Rectal smooth muscle tissue (tissue), 1 donor: Measurements from ENCODE around the gene AQP2.

Source experiments
- H3K27ac ChIP-seq: one replicate; pipeline ENCODE4 v1.7.0; 2013; ENCODE audit warnings: low read depth, low read length, inconsistent platforms
- H3K27me3 ChIP-seq: one replicate; pipeline ENCODE4 v1.7.0; 2013; ENCODE audit warnings: low read length; ENCODE audit not compliant: control insufficient read depth, insufficient read depth
- H3K36me3 ChIP-seq: one replicate; pipeline ENCODE4 v1.7.0; 2013; ENCODE audit warnings: low read length; ENCODE audit not compliant: control insufficient read depth, insufficient read depth
- H3K4me1 ChIP-seq: one replicate; pipeline ENCODE4 v1.7.0; 2013; ENCODE audit warnings: low read length; ENCODE audit not compliant: control insufficient read depth, insufficient read depth
- H3K4me3 ChIP-seq: one replicate; pipeline ENCODE4 v1.7.0; 2013; ENCODE audit warnings: low read length
- H3K9ac ChIP-seq: one replicate; pipeline ENCODE4 v1.7.0; 2013; ENCODE audit warnings: low read length

AQP2 gene

GRCh38 chr12:49950273-49951251, at the start of gene AQP2:
TSS of gene AQP2 (plus strand) at chr12:49950737. CDS start at chr12:49950831, 94 bp downstream.
- Histone ChIP-seq H3K9ac (no peak within 1 kb of the TSS), H3K4me3 (no peak within 1 kb of the TSS), H3K36me3 (no peaks in the 10 kb centered on the region), H3K27me3 (peaks cover 12% of the 10 kb centered on the region), H3K27ac (no peak within 1 kb of the TSS), H3K4me1 (peaks cover 2% of the 10 kb centered on the region)

- no peak overlapping the region for H3K27ac ChIP-seq
- H3K4me3 ChIP-seq: no peak overlapping the region
- H3K36me3 ChIP-seq: no peaks in the 10 kb centered on the region
- no peaks in the 10 kb centered on the region for H3K27me3 ChIP-seq
- H3K9ac ChIP-seq: no peak overlapping the region
- H3K4me1 ChIP-seq: peaks cover 4% of the 10 kb centered on the region
Measured at GRCh38 chr12:49901026-49901425, 49.5 kb upstream of the AQP2 start.

GRCh38 chr12:49901986-49902385, 48.6 kb upstream of the AQP2 start:
- no peak overlapping the region for H3K9ac ChIP-seq

GRCh38 chr12:49902399-49903350, 47.9 kb upstream of the AQP2 start:
- Histone ChIP-seq H3K4me1 (peaks cover 4% of the 10 kb centered on the region), H3K27me3 (no peaks in the 10 kb centered on the region), H3K9ac (no peak overlapping the region)

More at GRCh38 chr12:49901986-49902385, 48.6 kb upstream of the AQP2 start:
- Histone ChIP-seq H3K4me3 (no peak overlapping the region), H3K4me1 (peaks cover 4% of the 10 kb centered on the region), H3K27me3 (no peaks in the 10 kb centered on the region), H3K36me3 (no peaks in the 10 kb centered on the region), H3K27ac (no peak overlapping the region)

DNA sequence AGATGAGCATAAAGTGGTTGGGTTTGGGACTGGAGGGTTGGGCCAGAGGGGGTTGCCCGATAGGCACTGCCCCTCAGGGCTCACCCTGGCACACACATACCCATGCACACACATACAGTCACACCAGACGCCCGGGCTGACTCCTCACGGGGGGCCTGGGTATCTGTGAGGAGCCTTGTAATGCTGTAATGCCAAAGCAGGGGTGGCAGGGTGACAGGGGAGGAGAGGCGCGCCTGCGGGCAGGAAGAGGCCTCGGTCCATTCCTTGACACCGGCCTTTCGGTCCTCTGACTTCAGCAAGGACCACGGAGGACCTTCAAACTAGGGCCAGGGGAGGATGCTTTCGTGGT, 47.2 kb upstream of the AQP2 start:
- H3K27ac ChIP-seq: no peak overlapping the region
- peak overlapping the region; percentile 39 for H3K4me3 ChIP-seq

More at GRCh38 chr12:49902399-49903350, 47.9 kb upstream of the AQP2 start:
- H3K36me3 ChIP-seq: no peaks in the 10 kb centered on the region
- peak overlapping the region; percentile 39 for H3K4me3 ChIP-seq
- H3K27ac ChIP-seq: no peak overlapping the region

GRCh38 chr12:49903700-49904423, 46.7 kb upstream of the AQP2 start, which contains the start of gene FAIM2:
TSS of gene FAIM2 (minus strand) at chr12:49903900. CDS start at chr12:49903792, 108 bp downstream.
- H3K36me3 ChIP-seq: no peaks in the 10 kb centered on the region
- peak within 1 kb of the TSS; percentile 27 for H3K9ac ChIP-seq
- no peak within 1 kb of the TSS for H3K27ac ChIP-seq
- H3K4me1 ChIP-seq: peaks cover 4% of the 10 kb centered on the region
- no peaks in the 10 kb centered on the region for H3K27me3 ChIP-seq
- peak within 1 kb of the TSS; percentile 58 for H3K4me3 ChIP-seq

More for the DNA sequence above, 47.2 kb upstream of the AQP2 start:
- Histone ChIP-seq H3K27me3 (no peaks in the 10 kb centered on the region), H3K4me1 (peaks cover 4% of the 10 kb centered on the region), H3K36me3 (no peaks in the 10 kb centered on the region), H3K9ac (peak overlapping the region; percentile 27)

DNA sequence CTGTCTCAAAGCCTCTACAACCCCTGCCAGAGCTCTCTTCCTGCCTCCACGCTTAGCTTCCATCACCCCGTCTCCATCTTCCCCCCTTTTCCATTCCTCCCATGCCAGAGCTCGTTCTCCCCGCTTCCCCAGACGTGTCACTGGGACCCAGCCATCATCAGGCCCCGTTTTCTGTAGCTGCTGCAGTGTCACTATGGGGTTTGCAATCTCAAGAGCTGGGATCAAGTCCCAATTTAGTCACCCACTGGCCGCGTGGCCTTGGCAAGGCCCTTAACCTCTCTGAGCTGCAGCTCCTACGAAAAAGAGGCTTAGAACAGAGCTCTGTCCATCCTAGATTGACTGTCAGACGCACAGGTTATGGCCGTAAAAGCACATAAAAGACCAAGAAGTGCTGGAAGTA, 45.9 kb upstream of the AQP2 start:
- Histone ChIP-seq H3K9ac (no peak overlapping the region), H3K27ac (no peak overlapping the region), H3K27me3 (no peaks in the 10 kb centered on the region), H3K36me3 (no peaks in the 10 kb centered on the region), H3K4me1 (peaks cover 4% of the 10 kb centered on the region), H3K4me3 (peak overlapping the region; percentile 58)

GRCh38 chr12:49905718-49906314, 44.7 kb upstream of the AQP2 start:
- Histone ChIP-seq H3K27me3 (no peaks in the 10 kb centered on the region), H3K27ac (no peak overlapping the region)

DNA sequence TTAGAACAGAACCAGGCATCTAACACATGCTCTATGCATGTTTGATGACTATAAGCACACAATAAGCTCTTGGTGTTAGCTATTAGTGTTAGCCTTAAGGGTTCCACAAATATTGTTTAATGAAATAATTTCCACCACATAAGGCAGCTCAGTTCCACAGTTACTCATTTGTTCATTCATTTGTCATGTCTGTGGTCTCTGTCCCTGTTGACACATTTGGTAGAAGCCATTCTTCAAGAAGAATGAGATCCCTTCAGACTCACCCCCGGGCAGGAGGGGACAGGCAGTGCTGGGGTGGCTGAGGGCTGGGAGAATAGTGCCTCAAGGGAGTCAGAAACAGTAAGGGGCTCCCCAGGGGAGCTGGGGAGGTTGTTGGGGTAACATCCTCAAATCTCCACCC, 43.2 kb upstream of the AQP2 start:
- H3K4me3 ChIP-seq: no peak overlapping the region
- H3K4me1 ChIP-seq: peaks cover 4% of the 10 kb centered on the region
- no peak overlapping the region for H3K27ac ChIP-seq
- H3K9ac ChIP-seq: no peak overlapping the region
- H3K36me3 ChIP-seq: no peaks in the 10 kb centered on the region
- H3K27me3 ChIP-seq: no peaks in the 10 kb centered on the region

More at GRCh38 chr12:49905718-49906314, 44.7 kb upstream of the AQP2 start:
- Histone ChIP-seq H3K36me3 (no peaks in the 10 kb centered on the region), H3K4me1 (peaks cover 4% of the 10 kb centered on the region), H3K9ac (no peak overlapping the region), H3K4me3 (no peak overlapping the region)

- Histone ChIP-seq H3K27ac (no peak overlapping the region), H3K27me3 (no peaks in the 10 kb centered on the region), H3K4me3 (no peak overlapping the region), H3K36me3 (no peaks in the 10 kb centered on the region), H3K4me1 (no peaks in the 10 kb centered on the region), H3K9ac (no peak overlapping the region)
Measured at GRCh38 chr12:49909356-49909755, 41.2 kb upstream of the AQP2 start.

DNA sequence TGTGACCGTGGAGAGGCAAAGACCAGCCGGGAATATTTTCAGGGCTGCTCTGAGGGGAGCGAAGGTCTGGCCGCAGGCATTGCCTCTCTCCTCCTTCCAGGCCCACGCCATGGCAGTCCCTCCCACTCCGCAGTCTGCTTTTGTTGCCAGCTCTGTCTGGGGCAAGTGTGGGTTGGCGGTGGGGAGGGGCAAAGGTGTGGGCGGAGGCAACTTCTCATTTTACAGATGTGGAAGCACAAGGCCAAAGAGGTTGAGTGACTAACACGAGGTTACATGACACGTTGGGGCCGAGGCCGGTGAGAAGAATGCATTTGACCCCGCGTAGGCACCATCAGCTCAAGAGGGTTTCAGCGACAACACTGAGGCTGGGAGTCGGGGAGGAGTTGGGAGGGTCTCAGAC, 40.7 kb upstream of the AQP2 start:
- H3K27ac ChIP-seq: no peak overlapping the region
- no peak overlapping the region for H3K9ac ChIP-seq
- no peak overlapping the region for H3K4me3 ChIP-seq
- H3K27me3 ChIP-seq: no peaks in the 10 kb centered on the region
- no peaks in the 10 kb centered on the region for H3K36me3 ChIP-seq
- H3K4me1 ChIP-seq: no peaks in the 10 kb centered on the region
